Erythroblast (primary cell): ENCODE data around the gene BCAN.

Source experiments
- DNase-seq, 2 experiments: peaks; one replicate each; lab custom pipeline; 2025; lab: John Stamatoyannopoulos, UW
- GATA1 ChIP-seq: IDR thresholded peaks from 2 replicates; pipeline ENCODE4 v1.6.1; 2011; ENCODE audit warnings: low read depth, mild to moderate bottlenecking, control low read depth, low read length, moderate library complexity
- POLR2A ChIP-seq: IDR thresholded peaks from 2 replicates; pipeline ENCODE4 v1.6.1; 2011; ENCODE audit warnings: mild to moderate bottlenecking, low read length

The BCAN gene

DNA sequence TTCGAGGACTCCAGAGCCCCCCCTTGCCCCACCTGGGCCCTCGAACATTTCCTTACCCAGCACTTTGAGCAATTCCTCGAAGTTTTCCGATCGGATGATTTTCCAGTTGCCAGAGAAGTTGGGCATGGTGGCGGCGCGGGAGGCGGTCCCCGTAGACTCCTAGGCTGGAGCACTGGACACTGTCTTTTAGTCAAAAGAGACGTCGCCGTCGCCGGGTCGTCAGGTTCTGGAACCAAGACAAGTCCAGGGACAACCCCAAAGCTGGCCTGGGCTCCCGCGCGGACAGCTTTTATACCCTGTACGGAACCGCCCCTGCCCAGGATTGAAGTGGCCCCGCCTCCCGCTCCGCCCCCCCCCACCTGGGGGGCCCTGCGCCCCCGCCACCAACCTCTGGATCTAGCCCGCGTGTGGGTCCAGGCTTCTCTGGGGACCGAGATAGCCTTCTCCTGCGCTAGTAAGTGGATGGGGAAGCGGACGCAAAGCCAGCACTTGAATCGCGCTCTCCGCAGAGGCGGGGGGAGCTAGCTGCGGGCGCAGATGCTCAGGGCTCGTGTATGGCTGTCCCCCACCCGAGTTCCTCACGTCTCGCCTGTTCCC, 63.5 kb downstream of the BCAN start, which contains the start of gene CRABP2:
CRABP2 (minus strand) TSS at position 263 of the 597 bp plus-strand sequence; CDS start at position 126, 137 bp downstream.
- DNase-seq, result peak in 1 of 2 experiments; percentile 39
- TF ChIP-seq GATA1, result no peak
- TF ChIP-seq POLR2A, result no peak

DNA sequence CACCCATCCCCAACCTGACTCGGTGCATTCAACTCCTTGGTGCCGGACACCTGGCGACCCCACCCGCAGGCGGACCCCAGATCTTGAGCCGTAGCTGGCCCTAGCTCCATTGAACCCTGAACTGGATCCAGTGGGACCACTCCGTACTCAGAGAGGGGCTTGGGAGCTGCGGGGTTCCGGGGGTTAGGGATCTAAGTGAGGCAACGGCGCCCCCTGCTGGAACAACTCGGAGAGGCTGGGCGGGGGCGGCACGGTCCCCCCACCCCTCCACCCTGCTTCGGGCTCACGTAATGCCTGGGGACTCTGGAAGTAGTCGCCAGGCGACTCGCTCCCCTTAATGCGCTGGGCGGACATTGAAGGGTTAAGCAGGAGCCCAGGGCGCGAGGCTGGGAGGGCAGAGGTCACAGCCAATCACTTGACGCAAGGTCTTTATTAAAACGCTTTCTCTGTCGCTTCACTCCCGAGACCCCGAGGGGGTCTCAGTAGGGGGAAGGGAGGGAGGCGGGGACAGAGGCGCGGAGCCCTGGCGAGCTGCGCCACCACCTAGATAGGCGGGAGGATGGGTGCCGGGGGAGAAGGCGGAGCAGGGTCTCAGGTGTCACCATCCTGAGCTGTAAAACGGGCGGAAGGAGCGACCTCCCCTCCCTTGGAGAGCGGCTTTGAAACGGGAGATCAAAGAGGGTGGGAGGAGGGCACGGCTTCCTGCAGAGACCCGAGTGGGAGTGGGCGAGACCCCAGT, 64.2 kb downstream of the BCAN start:
- peak; percentile 56 to 71 for DNase-seq
- no peak for TF ChIP-seq POLR2A
- no peak for TF ChIP-seq GATA1

- TF ChIP-seq POLR2A (no peak), GATA1 (no peak)
- no peak for DNase-seq
Measured at GRCh38 chr1:156706657-156707416, 64.9 kb downstream of the BCAN start.

- no peak for TF ChIP-seq GATA1
- no peak for DNase-seq
Measured at GRCh38 chr1:156707417-156708217, 65.7 kb downstream of the BCAN start.

GRCh38 chr1:156708218-156708661, 66.3 kb downstream of the BCAN start:
- no peak for DNase-seq
- TF ChIP-seq GATA1, result no peak

DNA sequence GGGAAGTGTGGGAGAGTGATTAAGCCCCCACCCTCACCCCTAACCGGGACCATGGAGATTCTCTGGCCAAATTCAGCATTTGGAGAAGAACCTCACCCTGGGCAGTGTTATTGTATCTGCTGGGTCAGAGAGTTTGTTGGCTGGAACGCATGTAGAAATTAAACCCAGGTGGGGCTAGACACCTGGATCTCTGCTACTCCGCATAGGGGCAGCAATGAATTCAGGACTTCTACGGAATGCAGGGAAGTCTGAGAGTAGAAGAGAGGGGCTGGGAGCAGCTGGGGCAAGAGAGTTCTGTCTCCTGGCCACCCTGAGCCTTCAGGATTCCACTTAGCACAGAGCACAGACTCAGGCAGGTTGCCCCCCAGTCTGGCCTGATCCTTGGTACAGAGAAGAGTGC, 67.1 kb downstream of the BCAN start:
- no peak for DNase-seq
- TF ChIP-seq POLR2A, result no peak
- no peak for TF ChIP-seq GATA1
